Ovary (tissue), 9 donors: ENCODE data around the gene FASTK. TPM values are rescaled to one million over a fixed set of nuclear protein-coding genes. Genes with fewer than 3 reads are reported as not detected.

Experiments
- DNase-seq, 5 donors: peaks; one replicate each; pipeline ENCODE4 v3.0.0-alpha.2; 2019 to 2020
- H3K27ac ChIP-seq, 2 donors: fragments of 200-600 bp; one replicate each; pipeline versions ENCODE4 v1.5.1 to v1.8.0; 2019 to 2022
- H3K27me3 ChIP-seq: fragments of 200-600 bp; one replicate; pipeline ENCODE4 v1.8.0; 2022
- H3K36me3 ChIP-seq: fragments of 200-600 bp; sonication (generic); one replicate; pipeline ENCODE4 v1.5.1; 2019
- H3K4me1 ChIP-seq: one replicate; pipeline ENCODE4 v1.8.1; 2013; ENCODE audit warnings: mild to moderate bottlenecking, moderate library complexity; ENCODE audit not compliant: insufficient read depth
- H3K4me3 ChIP-seq: fragments of 200-600 bp; sonication (generic); one replicate; pipeline ENCODE4 v1.5.1; 2017
- H3K9me3 ChIP-seq, 2 donors: fragments of 200-600 bp in 1 of 2; sonication (generic) in 1 of 2; one replicate each; pipeline versions ENCODE4 v1.5.1 to v1.8.1; 2013 to 2019; ENCODE audit warnings: mild to moderate bottlenecking in 1 of 2, moderate library complexity in 1 of 2
- CTCF ChIP-seq, 3 donors: fragments of 450-650 bp in 2 of 3; fragments of 200-600 bp in 1 of 3; IDR thresholded peaks; one replicate each; pipeline versions ENCODE4 v1.5.1 to v1.8.0; 2016 to 2022; ENCODE audit warnings: antibody characterized with exemption in 3 of 3, mild to moderate bottlenecking in 1 of 3
- EP300 ChIP-seq: sonication (generic); formaldehyde crosslinking; IDR thresholded peaks from one replicate; pipeline ENCODE4 v1.6.1; 2017; ENCODE audit warnings: antibody characterized with exemption
- POLR2A ChIP-seq: fragments of 450-650 bp; IDR thresholded peaks from one replicate; pipeline ENCODE4 v1.6.1; 2017; ENCODE audit warnings: antibody characterized with exemption, mild to moderate bottlenecking, moderate library complexity
- WGBS, 3 donors: extraction: QIAGEN DNeasy Blood & Tissue Kit in 1 of 3; methylation state at CpG; one replicate each; pipeline versions ENCODE4 v1.1.5 to v1.1.7; 2013 to 2017; 5-methylcytosine and 5-hydroxymethylcytosine counted together
- intact Hi-C, 4 donors: fragments of 100-400 bp; cut with DNase I; formaldehyde crosslinking; loops; one replicate each; pipeline versions ENCODE4 v1.11.0 to v1.15.1; 2022 to 2023
- polyA plus RNA-seq, 2 donors: library from polyadenylated mRNA; stranded (reverse); fragments of 200-250 nt in 1 of 2; fragments of 350-450 nt in 1 of 2; fragmentation: Illumina TruSeq in 1 of 2; extraction: RNeasy Lipid Tissue Mini Kit (QIAGEN cat#74804) in 1 of 2; gene quantifications; one replicate each; pipeline ENCODE4 v1.2.3, GENCODE V29; 2013 to 2014
- total RNA-seq, 7 donors: library from RNA; depleted of rRNA in 2 of 7; stranded (reverse); fragments of >200 nt in 2 of 7; fragmentation: NEBNext Ultra II Directional in 3 of 7; extraction: Animal tissue kit (Norgen Biotek cat#: 25700) in 3 of 7; gene quantifications; one replicate each; pipeline versions ENCODE4 v1.1.0 to v1.2.4, GENCODE V29; 2016 to 2023
- donor health status: DM: no; HTN: no; CAD: no; lungs with moderate emphysema.
- donor health status: DM: no; HTN: no; CAD: no.
- donor health status: Bipolar disorder and iron deficiency.
- donor health status: DM: yes; HTN: yes; CAD: no.
- donor health status: DM: no; HTN: no; CAD: no.
- donor health status: DM: yes; HTN: yes; CAD: no.

Gene FASTK
- total and polyA plus RNA-seq, 9 donors: 5.4 to 95.2 (median 75.8) TPM

DNA sequence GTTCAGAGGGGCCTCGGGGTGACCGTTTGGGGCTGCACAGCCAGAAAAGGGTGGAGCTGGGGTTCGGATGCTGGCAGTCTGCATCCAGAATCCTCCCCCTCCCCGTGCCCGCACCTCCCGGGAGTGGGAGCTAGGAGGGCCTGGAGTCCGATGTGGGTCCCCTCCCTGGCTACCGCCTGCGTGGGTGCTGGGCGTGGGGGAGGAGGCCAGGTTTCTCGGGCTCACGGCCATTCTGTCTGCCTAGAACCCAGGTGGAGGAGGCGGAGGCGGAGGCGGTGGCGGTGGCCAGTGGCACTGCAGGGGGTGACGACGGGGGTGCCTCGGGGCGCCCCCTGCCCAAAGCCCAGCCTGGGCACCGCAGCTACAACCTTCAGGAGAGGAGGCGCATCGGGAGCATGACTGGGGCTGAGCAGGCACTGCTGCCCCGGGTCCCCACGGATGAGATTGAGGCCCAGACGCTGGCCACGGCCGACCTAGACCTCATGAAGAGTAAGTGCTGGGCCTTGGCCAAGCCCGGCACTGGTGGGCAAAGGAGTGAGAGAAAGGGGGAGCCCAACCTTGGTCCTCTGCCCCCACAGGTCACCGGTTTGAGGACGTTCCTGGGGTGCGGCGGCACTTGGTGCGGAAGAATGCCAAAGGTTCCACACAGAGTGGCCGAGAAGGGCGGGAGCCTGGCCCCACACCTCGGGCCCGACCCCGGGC, 14.2 kb downstream of the FASTK start:
- H3K27ac ChIP-seq: no peak overlapping the region
- WGBS, 3 donors: 82 to 89% (median 85%) methylated on average over 39 of the region's 39 CpGs
- intact Hi-C loops: no loop called here
- DNase-seq: no peak
- TF ChIP-seq EP300 (no peak), CTCF (IDR thresholded peaks at IDR 0.05) (no peak), POLR2A (no peak)
- no peaks in the 10 kb centered on the region for H3K9me3 ChIP-seq
- peaks cover 12% of the 10 kb centered on the region for H3K4me1 ChIP-seq
- H3K36me3 ChIP-seq: no peaks in the 10 kb centered on the region
- no peak overlapping the region for H3K4me3 ChIP-seq
- no peaks in the 10 kb centered on the region for H3K27me3 ChIP-seq

DNA sequence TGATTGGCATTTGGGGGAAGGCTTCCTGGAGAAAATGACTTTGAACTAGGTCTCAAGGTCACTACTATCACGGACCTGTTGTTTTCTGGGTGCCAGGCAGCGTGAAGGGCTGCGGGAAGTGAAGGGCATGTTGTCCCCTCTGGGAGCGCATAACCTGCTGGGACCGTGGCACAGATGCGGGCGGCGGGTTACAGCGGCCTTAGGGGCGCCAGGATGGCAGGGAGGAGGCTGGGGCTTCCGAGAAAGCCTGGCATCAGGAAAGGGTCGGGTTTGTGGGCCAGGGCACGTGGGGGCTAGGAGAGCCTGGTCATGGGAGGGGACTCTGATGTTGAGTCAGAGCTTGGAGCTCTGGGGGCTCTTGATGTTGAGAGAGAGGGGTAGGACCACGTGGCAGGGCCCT, 15.1 kb downstream of the FASTK start:
- TF ChIP-seq POLR2A (no peak), EP300 (no peak), CTCF (IDR thresholded peaks at IDR 0.05) (no peak)
- peaks cover 21% of the 10 kb centered on the region for H3K4me1 ChIP-seq
- H3K9me3 ChIP-seq: no peaks in the 10 kb centered on the region
- no peaks in the 10 kb centered on the region for H3K27me3 ChIP-seq
- no peak for DNase-seq
- H3K27ac ChIP-seq: no peak overlapping the region
- intact Hi-C loops: no loop called here
- no peak overlapping the region for H3K4me3 ChIP-seq
- no peaks in the 10 kb centered on the region for H3K36me3 ChIP-seq
- 85 to 91% (median 89%) methylated on average over 14 of the region's 14 CpGs for WGBS, 3 donors

DNA sequence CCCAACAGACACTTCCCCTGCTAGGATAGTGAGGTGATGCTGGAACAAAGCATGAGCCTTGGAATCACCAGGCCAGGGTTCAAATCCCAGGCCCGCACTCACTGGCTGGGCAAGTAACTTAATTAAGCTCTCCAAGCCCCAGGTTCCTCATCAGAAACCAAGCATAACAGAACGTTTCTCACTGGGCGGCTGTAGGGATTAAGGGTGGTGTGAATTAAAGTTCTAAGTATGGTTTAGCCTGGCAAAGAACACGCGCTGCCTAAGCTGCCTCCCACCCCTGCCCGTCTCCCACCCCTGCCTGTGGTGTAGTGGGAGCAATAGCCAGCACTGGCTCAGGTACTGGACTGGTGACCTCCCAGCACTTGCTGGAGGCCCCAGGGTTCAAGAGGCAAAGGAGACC, 15.6 kb downstream of the FASTK start:
- TF ChIP-seq POLR2A (no peak), CTCF (IDR thresholded peaks at IDR 0.05) (no peak), EP300 (no peak)
- no peak overlapping the region for H3K4me3 ChIP-seq
- DNase-seq: no peak
- H3K27ac ChIP-seq: no peak overlapping the region
- no peaks in the 10 kb centered on the region for H3K27me3 ChIP-seq
- no peaks in the 10 kb centered on the region for H3K9me3 ChIP-seq
- H3K36me3 ChIP-seq: no peaks in the 10 kb centered on the region
- intact Hi-C loops: no loop called here
- H3K4me1 ChIP-seq: peaks cover 22% of the 10 kb centered on the region
- WGBS, 3 donors: 88 to 91% (median 91%) methylated on average over 5 to 6 of the region's 6 CpGs

- Histone ChIP-seq H3K4me3 (no peak overlapping the region), H3K4me1 (peaks cover 22% of the 10 kb centered on the region), H3K27me3 (no peaks in the 10 kb centered on the region), H3K9me3 (no peaks in the 10 kb centered on the region), H3K27ac (no peak overlapping the region), H3K36me3 (no peaks in the 10 kb centered on the region)
- TF ChIP-seq CTCF (IDR thresholded peaks at IDR 0.05) (no peak), EP300 (no peak), POLR2A (no peak)
- DNase-seq: no peak
- intact Hi-C loops: no loop called here
- WGBS, 3 donors: 89 to 92% (median 90%) methylated on average over 14 to 18 of the region's 18 CpGs
These were observed 16.2 kb downstream of the FASTK start for GRCh38 chr7:151064454-151064853.
